Measurements from ENCODE around the gene PTPRC.

DNA sequence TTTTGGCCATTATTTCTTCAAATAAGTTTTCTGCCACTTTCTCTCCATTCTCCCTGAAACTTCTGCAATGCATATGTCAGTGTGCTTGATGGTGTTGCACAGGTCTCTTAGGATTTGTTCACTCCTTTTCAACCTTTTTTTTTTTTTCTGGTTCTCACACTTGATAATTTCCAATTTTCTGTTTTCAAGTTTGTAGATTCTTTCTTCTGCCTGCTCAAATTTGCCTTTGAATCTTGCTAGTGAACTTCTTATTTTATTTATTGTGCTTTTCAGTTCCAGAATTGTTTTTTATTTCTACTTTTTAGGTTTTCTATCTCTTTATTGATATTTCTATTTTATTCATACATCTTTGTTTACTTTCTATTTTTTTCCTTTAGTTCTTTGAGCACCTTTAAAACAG is 48.4 kb upstream of the PTPRC start:
- TF ChIP-seq, protein P1, sequence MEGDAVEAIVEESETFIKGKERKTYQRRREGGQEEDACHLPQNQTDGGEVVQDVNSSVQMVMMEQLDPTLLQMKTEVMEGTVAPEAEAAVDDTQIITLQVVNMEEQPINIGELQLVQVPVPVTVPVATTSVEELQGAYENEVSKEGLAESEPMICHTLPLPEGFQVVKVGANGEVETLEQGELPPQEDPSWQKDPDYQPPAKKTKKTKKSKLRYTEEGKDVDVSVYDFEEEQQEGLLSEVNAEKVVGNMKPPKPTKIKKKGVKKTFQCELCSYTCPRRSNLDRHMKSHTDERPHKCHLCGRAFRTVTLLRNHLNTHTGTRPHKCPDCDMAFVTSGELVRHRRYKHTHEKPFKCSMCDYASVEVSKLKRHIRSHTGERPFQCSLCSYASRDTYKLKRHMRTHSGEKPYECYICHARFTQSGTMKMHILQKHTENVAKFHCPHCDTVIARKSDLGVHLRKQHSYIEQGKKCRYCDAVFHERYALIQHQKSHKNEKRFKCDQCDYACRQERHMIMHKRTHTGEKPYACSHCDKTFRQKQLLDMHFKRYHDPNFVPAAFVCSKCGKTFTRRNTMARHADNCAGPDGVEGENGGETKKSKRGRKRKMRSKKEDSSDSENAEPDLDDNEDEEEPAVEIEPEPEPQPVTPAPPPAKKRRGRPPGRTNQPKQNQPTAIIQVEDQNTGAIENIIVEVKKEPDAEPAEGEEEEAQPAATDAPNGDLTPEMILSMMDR (tag by site-specific recombination; IDR thresholded peaks at IDR 0.05), result no peak
- TF ChIP-seq ZNF10 (tag by site-specific recombination; IDR thresholded peaks at IDR 0.05), result no peak
- TF ChIP-seq, protein P2, sequence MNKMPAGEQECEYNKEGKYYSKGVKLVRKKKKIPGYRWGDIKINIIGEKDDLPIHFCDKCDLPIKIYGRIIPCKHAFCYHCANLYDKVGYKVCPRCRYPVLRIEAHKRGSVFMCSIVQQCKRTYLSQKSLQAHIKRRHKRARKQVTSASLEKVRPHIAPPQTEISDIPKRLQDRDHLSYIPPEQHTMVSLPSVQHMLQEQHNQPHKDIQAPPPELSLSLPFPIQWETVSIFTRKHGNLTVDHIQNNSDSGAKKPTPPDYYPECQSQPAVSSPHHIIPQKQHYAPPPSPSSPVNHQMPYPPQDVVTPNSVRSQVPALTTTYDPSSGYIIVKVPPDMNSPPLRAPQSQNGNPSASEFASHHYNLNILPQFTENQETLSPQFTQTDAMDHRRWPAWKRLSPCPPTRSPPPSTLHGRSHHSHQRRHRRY (tag by site-specific recombination; IDR thresholded peaks at IDR 0.05), result no peak
